GM19372 (cell line): Measurements from ENCODE around the gene TBX10.
"Not testable (repeated sequence)": the region's sequence is repeated elsewhere in the genome, so short reads cannot be mapped to it uniquely, and the experiment has no call there.

Experiments used
- ATAC-seq: cut with Tn5 transposase; IDR thresholded peaks from one replicate; pipeline ENCODE4 v1.9.1; 2021; ENCODE audit warnings: mild to moderate bottlenecking, low read depth, moderate library complexity; ENCODE audit not compliant: unreplicated experiment

The TBX10 gene

DNA sequence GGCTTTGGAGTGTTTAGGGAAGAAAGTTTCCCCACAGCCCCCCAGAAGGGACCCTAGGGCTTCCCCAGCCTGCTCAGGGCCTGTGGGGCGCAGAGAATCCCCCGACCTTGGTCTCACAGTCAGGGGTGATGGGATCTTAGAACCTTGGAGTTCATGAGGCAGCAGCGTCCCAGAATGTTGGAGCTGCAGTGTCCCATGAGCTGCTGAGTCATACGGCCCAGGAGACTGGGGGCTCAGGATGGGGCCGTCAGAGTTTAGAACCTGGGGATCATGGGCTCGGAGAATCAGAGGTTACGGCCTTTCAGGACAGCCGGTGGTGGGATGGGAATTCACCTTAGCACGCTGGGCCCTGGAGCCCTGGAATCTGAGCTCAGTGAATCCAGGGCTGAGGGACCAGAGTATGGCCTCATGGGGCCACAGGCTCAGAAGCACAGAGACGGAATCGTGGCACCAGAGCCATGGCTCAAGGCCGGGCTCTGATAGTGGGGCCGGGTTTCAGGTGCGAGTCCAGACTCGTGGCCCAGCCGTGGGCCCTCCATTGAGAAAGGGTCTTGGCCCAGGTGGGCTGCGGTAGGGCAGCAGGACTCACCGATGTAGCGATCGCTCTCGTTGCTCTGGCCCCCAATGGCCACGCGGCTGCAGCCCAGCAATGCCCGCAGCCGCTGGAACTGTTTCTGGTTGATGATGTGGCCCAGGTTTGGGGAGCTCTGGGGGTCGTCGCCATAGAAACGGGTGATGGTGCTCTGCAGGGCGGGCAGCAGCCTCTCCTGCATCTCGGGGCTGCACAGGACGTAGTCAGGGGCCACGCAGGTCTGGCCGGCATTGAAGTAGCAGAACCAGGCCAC is 25.4 kb upstream of the TBX10 start:
- ATAC-seq, result no peak

DNA sequence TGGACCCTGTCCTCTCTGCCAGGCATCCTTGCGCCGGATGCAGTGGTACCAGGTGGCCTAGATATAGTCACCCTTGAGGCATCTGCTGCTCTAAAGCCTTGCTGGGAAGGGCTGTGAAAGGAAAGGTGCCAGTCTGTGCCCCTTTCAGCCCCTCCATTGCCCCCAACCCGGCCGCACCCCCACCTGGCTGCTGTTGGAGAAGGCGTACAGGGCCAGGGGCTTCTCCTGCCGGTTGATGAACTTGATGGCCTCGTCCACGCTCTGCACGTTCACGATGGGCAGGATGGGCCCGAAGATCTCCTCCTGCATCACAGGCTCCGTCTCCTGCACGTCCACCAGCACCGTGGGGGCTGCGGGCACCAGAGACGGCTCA is 24.6 kb upstream of the TBX10 start:
- no peak for ATAC-seq

DNA sequence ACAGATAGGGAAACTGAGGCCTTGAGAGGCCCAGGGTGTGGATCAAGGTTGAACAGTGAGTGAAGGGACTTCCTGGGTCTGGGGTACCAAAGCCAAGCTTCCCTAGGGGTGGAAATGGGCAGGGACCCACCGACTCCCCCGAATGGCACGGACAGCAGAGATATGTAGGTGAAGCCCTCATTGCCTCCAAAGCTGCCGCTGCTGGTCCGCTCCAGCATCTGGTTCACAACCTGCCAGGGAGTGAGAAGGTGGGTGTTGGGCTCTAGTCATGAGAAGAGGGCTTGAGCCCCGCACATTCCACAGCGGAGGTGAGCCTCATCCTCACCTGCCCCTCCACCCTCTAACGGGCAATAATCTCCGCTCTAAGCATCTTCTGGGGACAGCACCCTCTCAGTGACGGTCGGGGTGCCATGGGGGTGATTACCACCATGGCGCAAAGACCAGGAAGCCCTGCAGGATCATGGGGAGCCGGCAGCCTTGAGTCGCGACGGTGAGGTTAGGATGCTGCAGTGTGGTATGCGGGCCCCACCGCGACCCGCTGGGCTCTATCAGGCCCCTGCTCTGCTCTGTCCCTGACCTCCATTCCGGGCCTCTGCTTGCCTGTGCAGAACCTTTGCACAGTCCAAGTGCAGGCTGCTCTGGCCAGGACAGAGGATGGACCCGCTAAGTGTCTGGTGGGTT is 24.1 kb upstream of the TBX10 start:
- ATAC-seq, result no peak

DNA sequence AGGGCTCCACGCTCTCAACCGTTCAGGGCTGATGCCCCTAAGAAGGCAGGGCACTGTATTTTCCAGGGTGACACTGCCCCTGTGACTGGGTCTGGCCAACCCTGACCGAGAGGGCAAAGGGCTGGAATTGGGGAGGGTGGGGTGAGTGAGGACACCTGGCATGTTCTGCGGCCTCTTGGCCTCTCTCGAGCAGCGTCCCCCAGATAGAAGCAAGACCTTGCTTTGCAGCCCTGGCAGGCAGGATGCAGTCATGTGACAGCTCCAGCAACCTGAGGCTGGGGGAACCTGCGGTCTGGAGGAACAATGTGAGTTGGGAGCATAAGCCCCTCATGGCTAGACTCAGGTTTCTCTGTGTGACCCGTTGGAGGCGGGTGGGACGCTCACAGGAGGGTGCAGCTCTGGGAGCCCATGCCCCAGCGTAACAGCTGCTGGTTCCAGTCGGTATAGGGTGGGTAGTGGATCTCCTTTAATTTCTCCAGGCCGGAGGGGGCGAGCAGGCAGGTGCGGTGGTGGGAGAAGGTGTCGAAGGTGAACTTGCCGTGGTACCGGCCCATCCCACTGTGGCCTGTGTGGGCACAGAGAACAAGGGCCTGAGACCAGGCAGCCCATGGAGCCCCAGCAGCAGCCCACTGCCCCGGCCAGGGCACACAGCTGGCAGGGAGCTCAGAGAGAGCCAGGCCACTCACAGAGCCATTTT is 23.4 kb upstream of the TBX10 start:
- ATAC-seq, result no peak

DNA sequence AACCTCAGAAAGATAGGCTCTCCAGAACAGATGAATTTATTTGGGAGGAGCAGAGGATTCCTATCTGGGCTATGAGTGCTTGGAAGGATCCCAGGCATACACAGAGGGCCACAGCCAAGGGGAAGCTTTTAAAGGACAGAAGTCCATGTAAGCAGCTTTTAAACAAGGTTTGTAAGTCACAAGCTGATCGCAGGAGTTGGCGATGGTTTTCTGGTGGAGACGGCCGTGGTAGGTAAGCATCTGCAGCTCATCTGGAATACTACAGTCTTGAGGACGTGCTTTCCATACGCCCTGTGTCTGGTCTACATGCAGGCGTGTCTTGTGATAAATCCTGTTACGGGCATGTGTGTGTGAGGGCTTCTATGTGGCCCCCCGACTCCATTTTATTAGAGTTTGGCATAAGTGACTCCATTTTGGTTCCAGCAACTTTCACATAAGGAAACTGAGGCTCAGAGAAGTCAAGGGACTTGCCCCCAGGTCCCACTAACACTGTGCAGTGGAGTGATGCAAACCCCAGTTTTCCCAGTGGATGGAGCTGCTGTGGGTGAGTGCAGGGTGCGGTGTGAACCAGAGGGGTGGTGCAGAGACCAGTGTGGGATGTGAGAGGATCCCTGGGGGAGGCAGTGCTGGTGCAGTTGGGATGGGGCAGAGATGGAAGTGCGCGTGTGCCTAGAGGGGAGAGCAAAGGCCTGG is 22.7 kb upstream of the TBX10 start:
- no peak for ATAC-seq

DNA sequence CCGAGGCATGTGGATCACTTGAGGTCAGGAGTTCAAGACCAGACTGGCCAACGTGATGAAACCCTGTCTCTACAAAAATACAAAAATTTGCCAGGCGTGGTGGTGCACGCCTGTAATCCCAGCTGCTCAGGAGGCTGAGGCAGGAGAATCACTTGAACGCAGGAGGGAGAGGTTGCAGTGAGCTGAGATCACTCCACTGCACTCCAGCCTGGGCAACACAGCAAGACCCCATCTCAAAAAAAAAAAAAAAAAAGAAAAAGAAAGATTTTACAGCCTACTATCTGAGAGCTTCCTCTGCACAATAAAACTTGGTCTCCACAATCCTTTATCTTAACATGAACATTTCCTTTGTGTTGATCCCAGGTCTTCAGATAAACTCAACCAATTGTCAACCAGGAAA is 21.2 kb upstream of the TBX10 start:
- not testable (repeated sequence) for ATAC-seq

DNA sequence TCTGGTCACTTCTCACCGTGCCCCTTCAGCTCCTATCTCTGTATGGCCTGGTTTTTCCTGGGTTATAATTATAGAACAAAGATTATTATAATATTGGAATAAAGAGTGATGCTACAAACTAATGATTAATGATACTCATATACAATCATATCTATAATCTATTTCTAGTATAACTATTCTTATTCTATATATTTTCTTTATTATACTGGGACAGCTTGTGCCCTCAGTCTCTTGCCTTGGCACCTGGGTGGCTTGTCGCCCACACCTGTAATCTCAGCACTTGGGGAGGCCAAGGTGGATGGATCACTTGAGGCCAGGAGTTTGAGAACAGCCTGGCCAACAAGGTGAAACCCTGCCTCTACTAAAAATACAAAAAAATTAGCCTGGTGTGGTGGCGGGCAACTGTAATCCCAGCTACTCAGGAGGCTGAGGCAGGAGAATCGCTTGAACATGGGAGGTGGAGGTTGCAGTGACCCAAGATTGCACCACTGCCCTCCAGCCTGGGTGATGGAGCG is 20.1 kb upstream of the TBX10 start:
- not testable (repeated sequence) for ATAC-seq

DNA sequence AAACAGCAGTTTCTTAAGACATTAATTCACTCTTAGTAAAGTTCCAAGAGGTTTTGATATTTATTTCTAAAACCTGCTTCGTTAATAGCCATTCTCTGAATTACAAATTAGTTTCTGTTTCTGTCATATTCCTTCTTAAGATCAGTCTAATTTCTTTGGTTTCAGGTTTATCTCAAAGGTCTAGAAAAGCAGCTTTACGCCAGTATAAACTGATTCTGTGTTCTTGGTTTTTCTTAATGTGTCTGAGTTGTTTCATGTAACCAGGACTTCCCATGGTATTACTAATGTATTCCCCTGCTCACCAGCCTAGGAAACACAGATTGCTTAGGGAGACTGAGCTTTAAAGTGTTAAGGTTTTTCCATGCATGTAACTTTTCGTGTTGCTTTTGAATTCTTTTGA is 17.7 kb upstream of the TBX10 start:
- ATAC-seq, result no peak

DNA sequence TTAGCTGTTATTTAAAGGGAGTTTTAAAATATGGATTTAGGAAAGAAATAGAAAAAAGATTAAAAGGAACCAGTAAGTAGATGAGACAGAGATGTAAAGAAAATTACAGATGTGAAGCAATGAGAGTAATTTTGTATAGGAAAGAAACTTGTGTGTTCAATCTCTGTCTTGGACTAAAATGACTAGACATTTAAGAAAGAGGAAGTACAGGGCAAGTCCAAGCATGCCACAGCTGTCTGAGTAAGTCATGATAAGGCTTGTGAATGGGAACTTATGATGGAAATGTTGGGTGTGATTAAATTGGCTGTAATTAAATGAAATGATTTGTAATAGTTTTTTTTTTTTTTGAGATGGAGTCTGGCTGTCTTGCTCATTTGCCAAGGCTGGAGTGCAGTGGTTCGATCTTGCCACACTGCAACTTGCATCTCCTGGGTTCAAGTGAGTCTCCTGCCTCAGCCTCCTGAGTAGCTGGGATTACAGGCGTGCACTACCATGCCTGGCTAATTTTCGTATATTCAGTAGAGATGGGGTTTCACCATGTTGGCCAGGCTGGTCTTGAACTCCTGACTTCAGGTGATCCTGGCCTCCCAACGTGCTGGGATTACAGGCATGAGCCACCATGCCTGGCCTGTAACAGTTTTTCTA is 16.8 kb upstream of the TBX10 start:
- ATAC-seq, result no peak

DNA sequence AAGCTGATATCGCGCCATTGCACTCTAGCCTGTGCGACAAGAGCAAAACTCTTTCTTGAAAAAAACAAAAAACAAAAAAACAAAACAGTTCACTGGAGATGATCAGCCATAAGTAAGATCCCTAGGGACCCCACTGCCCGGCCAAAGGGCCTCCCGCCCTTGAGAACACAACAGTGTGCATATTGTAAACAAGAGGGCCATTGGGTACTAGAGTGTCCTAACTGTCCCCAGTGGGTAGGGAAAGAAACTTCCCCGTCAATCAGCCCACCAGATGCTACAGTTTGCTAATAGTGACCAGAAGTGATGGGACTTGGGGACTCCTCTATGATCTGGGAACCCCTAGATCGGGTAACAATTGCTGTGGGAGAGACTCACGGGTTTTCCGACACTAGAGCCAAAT is 14.7 kb upstream of the TBX10 start:
- no peak for ATAC-seq

DNA sequence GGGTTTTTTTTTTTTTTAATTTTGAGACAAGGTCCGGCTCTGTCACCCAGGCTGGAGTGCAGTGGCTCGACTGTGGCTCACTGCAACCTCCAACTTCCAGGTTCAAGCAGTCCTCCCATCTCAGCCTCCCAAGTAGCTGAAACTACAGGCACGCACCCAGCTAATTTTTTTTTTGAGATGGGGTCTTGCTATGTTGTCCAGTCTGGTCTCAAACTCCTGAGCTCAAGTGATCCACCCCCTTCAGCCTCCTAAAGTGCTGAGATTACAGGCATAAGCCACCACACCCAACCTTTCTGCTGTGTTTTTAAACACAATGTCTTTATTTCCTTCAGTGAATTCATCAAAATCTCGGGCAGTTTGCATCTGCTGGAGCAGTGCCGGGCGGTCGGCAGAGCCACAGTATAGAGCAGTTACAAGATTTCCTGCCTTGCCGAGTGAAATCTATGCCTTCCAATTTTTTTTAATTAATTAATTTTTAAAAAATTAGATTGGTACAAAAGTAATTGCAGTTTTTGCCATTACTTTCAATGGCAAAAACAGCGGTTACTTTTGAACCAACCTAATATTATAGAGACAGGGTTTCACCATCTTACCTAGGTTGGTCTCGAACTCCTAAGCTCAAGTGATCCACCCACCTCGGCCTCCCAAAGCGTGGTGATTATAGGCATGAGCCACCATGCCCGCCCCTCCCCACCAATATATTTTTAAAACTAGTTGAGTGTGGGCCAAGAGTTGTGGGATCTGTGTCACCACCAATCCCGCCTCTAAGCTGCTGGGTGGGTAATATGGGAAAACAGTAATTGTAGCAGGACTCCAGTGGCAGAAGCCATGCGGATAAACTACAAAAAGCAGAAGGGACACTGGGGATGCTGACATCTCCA is 13.6 kb upstream of the TBX10 start:
- ATAC-seq, result no peak

DNA sequence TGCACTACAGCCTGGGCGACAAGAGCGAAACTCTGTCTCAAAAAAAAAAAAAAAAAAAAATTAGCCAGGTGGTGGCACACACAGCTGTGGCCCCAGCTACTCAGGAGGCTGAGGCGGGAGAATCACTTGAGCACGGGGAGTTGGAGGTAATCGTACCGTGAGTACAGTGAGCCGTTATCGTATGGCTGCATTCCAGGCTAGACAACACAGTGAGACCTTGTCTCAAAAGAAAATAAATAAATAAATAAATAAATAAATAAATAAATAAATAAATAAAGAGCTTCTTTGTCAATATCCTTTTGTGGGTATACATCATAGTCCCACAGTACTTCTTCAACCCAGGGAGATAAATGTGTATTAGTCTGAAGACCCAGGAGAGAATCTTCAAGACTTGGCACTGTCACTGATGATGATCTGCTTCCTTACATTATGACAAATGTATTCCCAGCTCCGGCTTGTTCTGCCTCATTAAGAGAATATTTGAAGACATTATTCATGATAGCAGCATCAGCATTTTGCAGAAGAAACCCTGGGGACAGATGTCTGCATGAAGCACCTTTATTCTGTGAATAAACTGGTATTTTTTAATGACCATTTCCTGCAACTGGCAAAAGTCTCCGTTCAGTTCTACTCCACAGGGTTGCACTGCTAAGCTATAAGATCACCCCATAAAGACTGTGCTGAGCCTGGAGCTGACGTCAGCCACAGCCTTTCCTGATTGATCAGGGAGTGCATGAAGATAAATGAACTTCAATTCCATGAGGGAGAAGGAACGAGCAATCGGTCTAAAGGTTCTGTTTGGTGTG is 12.6 kb upstream of the TBX10 start:
- no peak for ATAC-seq

DNA sequence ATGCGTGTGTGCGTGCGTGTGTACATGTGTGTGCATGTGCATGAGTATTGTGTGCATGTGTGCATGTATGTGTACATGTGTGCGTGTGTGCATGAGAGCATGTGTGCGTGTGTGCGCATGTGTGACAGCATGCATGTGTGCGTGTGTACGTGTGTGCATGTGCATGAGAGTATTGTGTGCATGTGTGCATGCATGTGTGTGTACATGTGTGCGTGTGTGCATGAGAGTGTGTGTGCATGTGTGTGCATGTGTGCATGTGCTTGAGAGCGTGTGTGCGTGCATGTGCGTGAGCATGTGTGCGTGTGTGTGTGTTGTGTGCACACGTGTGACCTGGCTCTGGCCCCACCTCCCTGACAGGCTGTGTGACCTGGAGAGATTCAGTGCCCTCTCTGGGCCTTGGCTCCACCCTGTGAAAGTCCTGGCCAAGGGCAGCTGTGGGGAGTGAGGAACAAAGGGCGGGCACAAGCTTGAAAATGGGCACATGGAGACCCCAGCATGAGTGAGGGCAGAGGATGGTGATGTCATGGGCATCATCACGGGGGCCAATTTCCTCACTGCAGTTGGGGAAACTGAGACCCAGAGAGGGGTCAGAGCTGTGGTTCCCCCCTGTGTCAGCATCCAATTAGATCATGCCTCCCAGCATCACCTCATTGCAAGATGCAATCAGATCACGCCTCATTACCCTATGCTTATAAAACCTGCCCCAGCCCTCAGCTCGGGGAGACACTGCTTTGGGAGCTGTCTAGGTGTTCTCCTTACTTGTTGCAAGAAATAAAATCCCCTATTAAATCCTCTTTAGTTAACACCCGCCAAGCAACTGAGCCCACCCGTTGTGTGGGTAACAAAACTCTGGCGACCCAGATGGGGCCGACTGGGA is 10.3 kb upstream of the TBX10 start:
- ATAC-seq, result no peak

DNA sequence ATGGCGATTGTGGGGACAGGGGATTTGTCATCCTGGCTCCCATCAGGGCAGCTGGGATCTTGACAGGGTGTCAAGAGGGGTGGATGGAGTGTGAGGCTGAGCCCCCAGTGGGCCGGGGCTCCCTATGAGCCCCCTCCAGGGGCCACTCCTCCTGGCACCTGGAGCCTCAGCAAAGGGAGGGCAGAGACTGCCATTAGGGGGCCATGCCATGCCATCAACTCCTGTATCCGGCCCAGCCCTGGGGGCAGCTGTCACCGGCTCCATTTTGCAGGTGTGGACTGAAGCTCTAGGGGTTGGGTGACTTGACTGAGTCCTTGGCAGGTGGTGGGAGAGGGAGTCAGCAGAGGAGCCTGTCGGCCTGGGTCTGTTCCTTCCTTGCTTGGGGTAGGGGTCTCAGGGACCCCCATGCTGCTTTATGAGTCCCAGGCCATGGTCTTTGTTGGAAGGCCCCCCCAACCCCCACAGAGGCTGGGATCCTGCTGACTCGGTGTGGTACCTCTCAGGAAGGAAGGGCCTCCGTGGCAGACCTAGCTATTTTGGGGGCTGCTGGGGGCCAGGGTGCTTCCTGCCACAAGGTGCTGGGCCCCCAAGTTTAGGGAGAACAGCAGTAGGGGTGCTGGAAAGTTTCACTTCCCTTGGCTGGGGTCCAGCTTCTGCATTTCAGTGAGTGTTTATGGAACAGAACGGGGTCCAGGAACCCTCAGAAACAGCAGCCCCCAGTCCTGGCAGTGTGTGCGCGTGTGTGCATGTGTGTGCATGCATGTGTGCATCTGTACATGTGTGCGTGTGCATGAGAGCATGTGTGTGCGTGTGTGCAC is 9.4 kb upstream of the TBX10 start:
- no peak for ATAC-seq

DNA sequence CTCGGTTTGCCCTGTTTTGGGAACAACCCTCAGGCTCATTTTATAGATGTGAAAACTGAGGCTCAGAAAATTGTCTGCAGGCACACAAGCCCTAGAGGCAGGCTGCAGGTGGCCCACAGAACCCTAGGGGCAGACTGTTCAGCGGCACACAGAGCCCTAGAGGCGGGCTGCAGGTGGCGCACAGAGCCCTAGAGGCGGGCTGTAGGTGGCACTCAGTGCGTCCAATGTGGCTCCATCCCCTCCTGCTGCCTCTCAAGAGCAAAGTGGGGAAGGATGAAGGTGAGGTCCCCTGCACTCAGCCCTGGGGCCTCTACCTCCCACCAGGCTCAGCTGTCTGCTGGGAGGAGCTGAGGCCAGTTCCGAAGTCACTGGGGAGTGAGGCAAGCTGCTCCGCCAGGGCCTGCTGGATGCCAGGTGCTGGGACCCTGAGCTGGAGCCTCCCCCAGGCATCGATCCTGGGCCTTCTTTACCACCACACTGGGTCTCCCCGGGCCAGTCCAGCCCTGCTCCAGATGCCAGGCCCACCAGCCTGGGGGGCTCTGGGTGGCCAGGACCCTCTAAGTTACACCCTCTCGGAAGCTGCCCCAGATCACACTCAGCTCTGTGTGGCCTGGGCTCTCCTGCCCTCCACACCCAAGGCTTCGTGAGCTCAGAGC is 8.7 kb upstream of the TBX10 start:
- ATAC-seq, result no peak

DNA sequence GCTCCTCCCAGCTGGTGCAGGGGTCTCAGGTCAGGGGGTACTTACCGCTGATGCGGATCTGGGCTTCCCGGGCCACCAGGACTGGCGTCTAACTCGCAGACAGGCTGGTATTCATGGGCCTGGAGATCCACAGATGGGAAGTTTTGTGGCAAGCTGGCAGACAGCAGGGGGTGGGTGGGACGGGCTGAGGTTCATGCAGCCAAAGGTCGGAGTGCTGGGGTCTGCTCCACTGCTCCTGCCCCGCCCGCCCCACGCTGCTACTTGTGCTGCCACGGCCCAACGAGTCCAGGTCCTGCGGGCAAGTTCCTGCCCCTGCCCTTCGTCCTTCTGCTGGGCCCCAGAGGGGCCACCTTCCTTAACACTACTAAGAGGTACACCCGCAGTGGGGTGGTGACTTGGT is 7.9 kb upstream of the TBX10 start:
- no peak for ATAC-seq
